HEK293T (cell line): Measurements from ENCODE around the gene VPS26B.

Source experiments
- CTCF ChIA-PET: fragments of 350-600 bp; formaldehyde crosslinking; extraction: SDS; loops from one replicate; lab custom pipeline; 2021; ENCODE audit warnings: antibody characterized with exemption, inconsistent platforms; lab: Yijun Ruan, JAX
- POLR2A ChIA-PET: fragments of 350-600 bp; formaldehyde crosslinking; extraction: SDS; loops from one replicate; lab custom pipeline; 2020; ENCODE audit warnings: antibody characterized with exemption, inconsistent platforms; lab: Yijun Ruan, JAX
- DNase-seq: peaks from one replicate; pipeline ENCODE4 v3.0.0; 2012; ENCODE audit warnings: mixed read lengths; ENCODE audit errors: extremely low spot score
- ARNT ChIP-seq: fragments of 450-650 bp; IDR thresholded peaks from 2 replicates; pipeline ENCODE4 v1.6.1; 2017; ENCODE audit warnings: mild to moderate bottlenecking
- BHLHE40 ChIP-seq: fragments of 450-650 bp; IDR thresholded peaks from 2 replicates; pipeline ENCODE4 v1.6.1; 2016; ENCODE audit warnings: mild to moderate bottlenecking, moderate library complexity, borderline replicate concordance
- CTBP1 ChIP-seq: fragments of 450-650 bp; IDR thresholded peaks from 2 replicates; pipeline ENCODE4 v1.6.1; 2016; ENCODE audit warnings: borderline replicate concordance
- ELF4 ChIP-seq: fragments of 450-650 bp; IDR thresholded peaks from 2 replicates; pipeline ENCODE4 v1.6.1; 2017; ENCODE audit warnings: antibody characterized with exemption
- FOXA1 ChIP-seq: fragments of 450-650 bp; IDR thresholded peaks from 2 replicates; pipeline ENCODE4 v1.6.1; 2016; ENCODE audit warnings: mild to moderate bottlenecking
- FOXK2 ChIP-seq: fragments of 450-650 bp; IDR thresholded peaks from 2 replicates; pipeline ENCODE4 v1.6.1; 2016; ENCODE audit warnings: mild to moderate bottlenecking
- FOXM1 ChIP-seq: fragments of 450-650 bp; IDR thresholded peaks from 2 replicates; pipeline ENCODE4 v1.6.1; 2017; ENCODE audit warnings: mild to moderate bottlenecking, borderline replicate concordance
- HDGF ChIP-seq: fragments of 450-650 bp; IDR thresholded peaks from 2 replicates; pipeline ENCODE4 v1.6.1; 2017; ENCODE audit warnings: antibody characterized with exemption, borderline replicate concordance
- L3MBTL2 ChIP-seq: fragments of 450-650 bp; conservative IDR thresholded peaks from 2 replicates; pipeline ENCODE4 v1.6.1; 2016; ENCODE audit warnings: mild to moderate bottlenecking
- LEF1 ChIP-seq: fragments of 450-650 bp; IDR thresholded peaks from 2 replicates; pipeline ENCODE4 v1.6.1; 2017; ENCODE audit warnings: mild to moderate bottlenecking, borderline replicate concordance
- NFRKB ChIP-seq: fragments of 450-650 bp; IDR thresholded peaks from 2 replicates; pipeline ENCODE4 v1.6.1; 2016; ENCODE audit warnings: mild to moderate bottlenecking, moderate library complexity
- SP1 ChIP-seq: fragments of 450-650 bp; IDR thresholded peaks from 2 replicates; pipeline ENCODE4 v1.6.1; 2017
- SUZ12 ChIP-seq: fragments of 450-650 bp; IDR thresholded peaks from 2 replicates; pipeline ENCODE4 v1.6.1; 2016; ENCODE audit warnings: mild to moderate bottlenecking
- TARDBP ChIP-seq: fragments of 450-650 bp; IDR thresholded peaks from 2 replicates; pipeline ENCODE4 v1.6.1; 2016
- ZNF384 ChIP-seq: fragments of 450-650 bp; IDR thresholded peaks from 2 replicates; pipeline ENCODE4 v1.6.1; 2016
- TF ChIP-seq, protein P1 (sequence below): fragments of 450-650 bp; IDR thresholded peaks from 2 replicates; pipeline ENCODE4 v1.6.1; 2016

The VPS26B gene

DNA sequence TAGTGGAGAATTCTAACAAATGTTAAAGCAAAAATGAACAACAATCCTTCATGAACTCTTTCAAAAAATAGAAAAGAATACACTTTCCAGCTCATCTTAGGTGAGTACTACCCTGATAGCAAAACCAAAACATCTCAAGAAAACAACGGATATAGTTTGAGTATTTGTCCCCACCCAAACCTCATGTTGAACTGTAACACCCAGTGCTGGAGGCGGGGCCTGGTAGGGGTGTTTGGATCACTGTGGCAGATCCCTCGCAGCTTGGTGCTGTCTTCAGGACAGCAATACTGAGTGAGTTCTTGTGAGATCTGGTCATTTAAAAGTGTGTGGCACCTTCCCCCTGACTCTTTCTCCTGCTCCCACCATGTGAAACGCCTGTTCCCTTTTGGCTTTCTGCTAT, 27.7 kb upstream of the VPS26B start:
- DNase-seq = no peak
- TF ChIP-seq ZNF384 = no peak
- TF ChIP-seq HDGF = no peak
- no peak for TF ChIP-seq SUZ12
- no peak for TF ChIP-seq LEF1
- TF ChIP-seq BHLHE40 = no peak
- no peak for TF ChIP-seq FOXM1
- CTCF ChIA-PET = interaction anchor here (0.6 kb wide), 1 partner anchor 16 kb away, joined by 6 read pairs; no protein-coding TSS in a partner anchor
- POLR2A ChIA-PET = no interaction called here

DNA sequence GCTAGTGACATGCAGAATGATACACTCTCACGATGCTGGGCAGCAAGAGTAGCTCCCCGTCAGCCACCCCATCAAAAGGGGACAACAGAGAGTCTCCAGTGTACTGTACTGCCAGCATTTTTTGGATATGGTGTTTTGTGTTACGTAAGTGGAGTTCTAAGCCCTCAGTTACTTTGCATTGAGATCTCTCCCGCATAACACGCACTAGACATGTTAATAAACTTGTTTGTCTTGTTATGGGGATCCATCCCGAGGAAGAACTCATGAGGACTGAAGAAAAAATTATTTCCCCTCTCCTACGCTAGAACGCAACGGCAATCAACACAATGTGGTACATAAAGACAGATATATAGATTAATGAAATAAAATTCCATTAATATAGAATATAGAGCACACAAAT, 24.9 kb upstream of the VPS26B start:
- no peak for DNase-seq
- POLR2A ChIA-PET = interaction anchor here (0.9 kb wide), 1 partner anchor 34 kb away, joined by 3 read pairs; no protein-coding TSS in a partner anchor
- no peak for TF ChIP-seq ZNF384
- CTCF ChIA-PET = interaction anchor here (0.8 kb wide), 1 partner anchor 12 kb away, joined by 3 read pairs; no protein-coding TSS in a partner anchor

- no peak for DNase-seq
- ChIA-PET POLR2A (no interaction called here), CTCF (interaction anchor here (0.7 kb wide), 1 partner anchor 8 kb away, joined by 6 read pairs; no protein-coding TSS in a partner anchor)
- TF ChIP-seq, protein P1, sequence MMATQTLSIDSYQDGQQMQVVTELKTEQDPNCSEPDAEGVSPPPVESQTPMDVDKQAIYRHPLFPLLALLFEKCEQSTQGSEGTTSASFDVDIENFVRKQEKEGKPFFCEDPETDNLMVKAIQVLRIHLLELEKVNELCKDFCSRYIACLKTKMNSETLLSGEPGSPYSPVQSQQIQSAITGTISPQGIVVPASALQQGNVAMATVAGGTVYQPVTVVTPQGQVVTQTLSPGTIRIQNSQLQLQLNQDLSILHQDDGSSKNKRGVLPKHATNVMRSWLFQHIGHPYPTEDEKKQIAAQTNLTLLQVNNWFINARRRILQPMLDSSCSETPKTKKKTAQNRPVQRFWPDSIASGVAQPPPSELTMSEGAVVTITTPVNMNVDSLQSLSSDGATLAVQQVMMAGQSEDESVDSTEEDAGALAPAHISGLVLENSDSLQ = no peak
- TF ChIP-seq SP1 = no peak
- TF ChIP-seq NFRKB = no peak
- no peak for TF ChIP-seq ELF4
- TF ChIP-seq HDGF = no peak
- no peak for TF ChIP-seq TARDBP
- no peak for TF ChIP-seq ARNT
- TF ChIP-seq LEF1 = no peak
- TF ChIP-seq L3MBTL2 = no peak
- no peak for TF ChIP-seq BHLHE40
- TF ChIP-seq ZNF384 = no peak
- no peak for TF ChIP-seq CTBP1
- no peak for TF ChIP-seq FOXA1
- TF ChIP-seq FOXM1 = no peak
Measured at GRCh38 chr11:134200688-134201087, 23.8 kb upstream of the VPS26B start.

- CTCF ChIA-PET = interaction anchor here (0.6 kb wide), 1 partner anchor 20 kb away, joined by 3 read pairs; no protein-coding TSS in a partner anchor
- DNase-seq = no peak
- TF ChIP-seq LEF1 = no peak
- TF ChIP-seq BHLHE40 = no peak
- no peak for TF ChIP-seq SP1
- TF ChIP-seq FOXK2 = no peak
- TF ChIP-seq FOXA1 = no peak
- TF ChIP-seq HDGF = no peak
- no peak for TF ChIP-seq ARNT
- no peak for TF ChIP-seq ELF4
- no peak for TF ChIP-seq CTBP1
- TF ChIP-seq SUZ12 = no peak
- no peak for TF ChIP-seq NFRKB
- POLR2A ChIA-PET = no interaction called here
Measured at GRCh38 chr11:134202661-134203060, 21.8 kb upstream of the VPS26B start.

- ChIA-PET CTCF (no interaction called here), POLR2A (interaction anchor here (0.8 kb wide), 1 partner anchor 19 kb away, joined by 3 read pairs; the partner anchor contains the start of genes NCAPD3 and VPS26B)
- TF ChIP-seq ELF4 (no peak), ZNF384 (no peak), HDGF (no peak), SP1 (no peak), FOXK2 (no peak), TARDBP (no peak), FOXA1 (no peak), L3MBTL2 (no peak), LEF1 (no peak), SUZ12 (no peak), NFRKB (no peak), ARNT (no peak), FOXM1 (no peak), BHLHE40 (no peak), CTBP1 (no peak)
- TF ChIP-seq, protein P1 = no peak
- no peak for DNase-seq
Measured at GRCh38 chr11:134205729-134206128, 18.7 kb upstream of the VPS26B start.

GRCh38 chr11:134206185-134206584, 18.3 kb upstream of the VPS26B start:
- TF ChIP-seq SUZ12 = no peak
- TF ChIP-seq CTBP1 = no peak
- TF ChIP-seq ELF4 = no peak
- TF ChIP-seq LEF1 = no peak
- no peak for TF ChIP-seq FOXM1
- TF ChIP-seq, protein P1 = no peak
- TF ChIP-seq TARDBP = no peak
- TF ChIP-seq HDGF = no peak
- no peak for TF ChIP-seq ZNF384
- ChIA-PET POLR2A (interaction anchor here (0.8 kb wide), 1 partner anchor 18 kb away, joined by 3 read pairs; the partner anchor contains the start of genes NCAPD3 and VPS26B), CTCF (no interaction called here)
- no peak for DNase-seq
